ENCODE measurements around the gene CEACAM19. TPM values are rescaled to one million over a fixed set of nuclear protein-coding genes. Genes with fewer than 3 reads are reported as not detected.

The CEACAM19 gene
- total and polyA plus RNA-seq, 9 of the 15 experiments (the other 6 are each of a cell fraction or from before 2014, with no cell fraction given): 0.15 to 0.30 (median 0.23) TPM; not detected in 5

DNA sequence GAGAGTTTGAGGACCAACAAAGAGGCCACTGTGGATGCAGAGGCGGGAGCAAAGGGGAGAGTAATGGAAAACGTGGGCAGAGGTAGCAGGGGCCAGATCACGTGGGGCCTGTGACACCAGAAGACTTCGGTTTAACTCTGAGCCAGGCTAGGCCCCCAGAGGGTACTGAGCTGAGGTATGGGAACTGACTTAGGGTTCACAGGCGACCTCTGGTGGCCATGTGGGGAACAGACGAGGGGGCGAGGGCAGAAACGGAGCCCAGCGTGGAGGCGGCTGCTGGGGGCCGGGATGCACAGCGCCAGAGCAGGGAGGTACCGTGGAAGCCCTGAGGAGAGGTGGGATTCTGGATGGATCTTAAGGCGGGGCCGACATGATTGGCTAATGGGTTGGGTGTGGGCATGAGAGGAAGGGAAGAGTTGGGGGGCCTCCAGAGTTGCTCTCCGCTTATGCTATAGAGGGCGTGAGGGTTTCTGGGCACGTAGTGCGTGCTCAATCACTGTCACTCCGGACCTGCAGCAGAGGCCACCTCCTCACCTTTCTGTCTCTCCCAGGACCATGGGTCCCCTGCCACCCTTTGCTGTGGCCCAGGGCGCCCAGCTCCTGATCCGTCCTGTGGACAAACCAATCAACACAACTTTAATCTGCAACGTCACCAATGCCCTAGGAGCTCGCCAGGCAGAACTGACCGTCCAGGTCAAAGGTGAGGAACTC is 13.9 kb upstream of the CEACAM19 start (continued):
- TF ChIP-seq, protein P1, sequence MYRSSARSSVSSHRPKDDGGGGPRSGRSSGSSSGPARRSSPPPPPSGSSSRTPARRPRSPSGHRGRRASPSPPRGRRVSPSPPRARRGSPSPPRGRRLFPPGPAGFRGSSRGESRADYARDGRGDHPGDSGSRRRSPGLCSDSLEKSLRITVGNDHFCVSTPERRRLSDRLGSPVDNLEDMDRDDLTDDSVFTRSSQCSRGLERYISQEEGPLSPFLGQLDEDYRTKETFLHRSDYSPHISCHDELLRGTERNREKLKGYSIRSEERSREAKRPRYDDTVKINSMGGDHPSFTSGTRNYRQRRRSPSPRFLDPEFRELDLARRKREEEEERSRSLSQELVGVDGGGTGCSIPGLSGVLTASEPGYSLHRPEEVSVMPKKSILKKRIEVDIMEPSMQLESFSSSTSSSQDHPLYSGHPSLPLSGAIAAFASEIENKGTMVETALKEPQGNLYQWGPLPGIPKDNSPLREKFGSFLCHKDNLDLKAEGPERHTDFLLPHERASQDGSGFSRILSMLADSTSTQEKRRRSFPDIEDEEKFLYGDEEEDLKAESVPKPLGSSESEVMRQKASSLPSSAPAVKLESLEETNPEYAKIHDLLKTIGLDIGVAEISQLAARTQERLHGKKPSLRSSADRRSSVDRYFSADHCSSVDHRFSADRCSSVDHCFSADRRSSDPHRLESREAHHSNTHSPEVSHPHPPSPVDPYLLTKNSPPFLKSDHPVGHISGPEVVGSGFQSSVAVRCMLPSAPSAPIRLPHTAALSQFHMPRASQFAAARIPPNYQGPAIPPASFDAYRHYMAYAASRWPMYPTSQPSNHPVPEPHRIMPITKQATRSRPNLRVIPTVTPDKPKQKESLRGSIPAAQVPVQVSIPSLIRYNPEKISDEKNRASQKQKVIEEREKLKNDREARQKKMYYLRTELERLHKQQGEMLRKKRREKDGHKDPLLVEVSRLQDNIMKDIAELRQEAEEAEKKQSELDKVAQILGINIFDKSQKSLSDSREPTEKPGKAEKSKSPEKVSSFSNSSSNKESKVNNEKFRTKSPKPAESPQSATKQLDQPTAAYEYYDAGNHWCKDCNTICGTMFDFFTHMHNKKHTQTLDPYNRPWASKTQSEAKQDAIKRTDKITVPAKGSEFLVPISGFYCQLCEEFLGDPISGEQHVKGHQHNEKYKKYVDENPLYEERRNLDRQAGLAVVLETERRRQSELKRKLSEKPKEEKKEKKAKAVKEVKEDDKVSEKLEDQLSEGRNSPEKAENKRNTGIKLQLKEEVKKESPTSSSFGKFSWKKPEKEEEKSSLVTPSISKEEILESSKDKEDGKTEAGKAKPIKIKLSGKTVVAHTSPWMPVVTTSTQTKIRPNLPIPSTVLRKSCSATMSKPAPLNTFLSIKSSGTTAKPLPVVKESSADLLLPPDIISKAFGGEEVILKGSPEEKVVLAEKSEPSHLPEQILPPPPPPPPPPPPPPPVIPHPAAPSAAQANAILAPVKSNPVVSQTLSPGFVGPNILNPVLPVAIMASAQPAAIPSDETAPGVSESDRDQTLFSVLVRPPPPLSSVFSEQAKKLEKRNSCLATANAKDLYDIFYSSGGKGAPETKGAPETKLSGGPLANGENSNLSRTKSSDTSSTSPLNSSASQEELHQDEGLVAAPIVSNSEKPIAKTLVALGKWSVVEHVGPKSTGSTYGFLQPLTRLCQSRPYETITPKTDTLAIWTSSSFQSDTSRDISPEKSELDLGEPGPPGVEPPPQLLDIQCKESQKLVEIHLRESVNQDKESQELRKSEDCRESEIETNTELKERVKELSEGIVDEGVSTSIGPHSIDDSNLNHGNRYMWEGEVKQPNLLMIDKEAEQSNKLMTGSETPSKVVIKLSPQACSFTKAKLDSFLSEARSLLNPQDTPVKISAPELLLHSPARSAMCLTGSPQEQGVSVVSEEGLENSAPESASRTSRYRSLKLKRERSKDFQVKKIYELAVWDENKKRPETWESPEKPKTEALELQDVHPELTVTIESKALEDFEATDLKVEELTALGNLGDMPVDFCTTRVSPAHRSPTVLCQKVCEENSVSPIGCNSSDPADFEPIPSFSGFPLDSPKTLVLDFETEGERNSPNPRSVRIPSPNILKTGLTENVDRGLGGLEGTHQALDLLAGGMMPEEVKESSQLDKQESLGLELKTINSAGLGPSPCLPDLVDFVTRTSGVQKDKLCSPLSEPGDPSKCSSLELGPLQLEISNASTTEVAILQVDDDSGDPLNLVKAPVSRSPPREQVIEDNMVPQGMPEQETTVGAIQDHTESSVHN (IDR thresholded peaks at IDR 0.05; ENCODE audit: borderline replicate concordance in 1 of 2, low read depth in 1 of 2): no peak
- TF ChIP-seq ESRRB (CRISPR knock-in tag; IDR thresholded peaks at IDR 0.05; ENCODE audit: borderline replicate concordance) (no peak), TBL1XR1 (IDR thresholded peaks at IDR 0.05; ENCODE audit: low read length in 2 of 2) (no peak), HDAC3 (IDR thresholded peaks at IDR 0.05; ENCODE audit: borderline replicate concordance, partially characterized antibody) (no peak), LCOR (CRISPR knock-in tag; IDR thresholded peaks at IDR 0.05) (no peak), ZEB2 (IDR thresholded peaks at IDR 0.05) (no peak), FOXJ3 (CRISPR knock-in tag; IDR thresholded peaks at IDR 0.05) (no peak)
- TF ChIP-seq, protein P2, sequence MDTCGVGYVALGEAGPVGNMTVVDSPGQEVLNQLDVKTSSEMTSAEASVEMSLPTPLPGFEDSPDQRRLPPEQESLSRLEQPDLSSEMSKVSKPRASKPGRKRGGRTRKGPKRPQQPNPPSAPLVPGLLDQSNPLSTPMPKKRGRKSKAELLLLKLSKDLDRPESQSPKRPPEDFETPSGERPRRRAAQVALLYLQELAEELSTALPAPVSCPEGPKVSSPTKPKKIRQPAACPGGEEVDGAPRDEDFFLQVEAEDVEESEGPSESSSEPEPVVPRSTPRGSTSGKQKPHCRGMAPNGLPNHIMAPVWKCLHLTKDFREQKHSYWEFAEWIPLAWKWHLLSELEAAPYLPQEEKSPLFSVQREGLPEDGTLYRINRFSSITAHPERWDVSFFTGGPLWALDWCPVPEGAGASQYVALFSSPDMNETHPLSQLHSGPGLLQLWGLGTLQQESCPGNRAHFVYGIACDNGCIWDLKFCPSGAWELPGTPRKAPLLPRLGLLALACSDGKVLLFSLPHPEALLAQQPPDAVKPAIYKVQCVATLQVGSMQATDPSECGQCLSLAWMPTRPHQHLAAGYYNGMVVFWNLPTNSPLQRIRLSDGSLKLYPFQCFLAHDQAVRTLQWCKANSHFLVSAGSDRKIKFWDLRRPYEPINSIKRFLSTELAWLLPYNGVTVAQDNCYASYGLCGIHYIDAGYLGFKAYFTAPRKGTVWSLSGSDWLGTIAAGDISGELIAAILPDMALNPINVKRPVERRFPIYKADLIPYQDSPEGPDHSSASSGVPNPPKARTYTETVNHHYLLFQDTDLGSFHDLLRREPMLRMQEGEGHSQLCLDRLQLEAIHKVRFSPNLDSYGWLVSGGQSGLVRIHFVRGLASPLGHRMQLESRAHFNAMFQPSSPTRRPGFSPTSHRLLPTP (IDR thresholded peaks at IDR 0.05; ENCODE audit: borderline replicate concordance, extremely low read depth, insufficient read length): no peak
- TF ChIP-seq, protein P3, sequence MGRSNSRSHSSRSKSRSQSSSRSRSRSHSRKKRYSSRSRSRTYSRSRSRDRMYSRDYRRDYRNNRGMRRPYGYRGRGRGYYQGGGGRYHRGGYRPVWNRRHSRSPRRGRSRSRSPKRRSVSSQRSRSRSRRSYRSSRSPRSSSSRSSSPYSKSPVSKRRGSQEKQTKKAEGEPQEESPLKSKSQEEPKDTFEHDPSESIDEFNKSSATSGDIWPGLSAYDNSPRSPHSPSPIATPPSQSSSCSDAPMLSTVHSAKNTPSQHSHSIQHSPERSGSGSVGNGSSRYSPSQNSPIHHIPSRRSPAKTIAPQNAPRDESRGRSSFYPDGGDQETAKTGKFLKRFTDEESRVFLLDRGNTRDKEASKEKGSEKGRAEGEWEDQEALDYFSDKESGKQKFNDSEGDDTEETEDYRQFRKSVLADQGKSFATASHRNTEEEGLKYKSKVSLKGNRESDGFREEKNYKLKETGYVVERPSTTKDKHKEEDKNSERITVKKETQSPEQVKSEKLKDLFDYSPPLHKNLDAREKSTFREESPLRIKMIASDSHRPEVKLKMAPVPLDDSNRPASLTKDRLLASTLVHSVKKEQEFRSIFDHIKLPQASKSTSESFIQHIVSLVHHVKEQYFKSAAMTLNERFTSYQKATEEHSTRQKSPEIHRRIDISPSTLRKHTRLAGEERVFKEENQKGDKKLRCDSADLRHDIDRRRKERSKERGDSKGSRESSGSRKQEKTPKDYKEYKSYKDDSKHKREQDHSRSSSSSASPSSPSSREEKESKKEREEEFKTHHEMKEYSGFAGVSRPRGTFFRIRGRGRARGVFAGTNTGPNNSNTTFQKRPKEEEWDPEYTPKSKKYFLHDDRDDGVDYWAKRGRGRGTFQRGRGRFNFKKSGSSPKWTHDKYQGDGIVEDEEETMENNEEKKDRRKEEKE (IDR thresholded peaks at IDR 0.05; ENCODE audit: borderline replicate concordance in 1 of 2, control insufficient read depth in 1 of 2, low read depth in 2 of 2, low read length in 1 of 2): no peak
- TF ChIP-seq, protein P4, sequence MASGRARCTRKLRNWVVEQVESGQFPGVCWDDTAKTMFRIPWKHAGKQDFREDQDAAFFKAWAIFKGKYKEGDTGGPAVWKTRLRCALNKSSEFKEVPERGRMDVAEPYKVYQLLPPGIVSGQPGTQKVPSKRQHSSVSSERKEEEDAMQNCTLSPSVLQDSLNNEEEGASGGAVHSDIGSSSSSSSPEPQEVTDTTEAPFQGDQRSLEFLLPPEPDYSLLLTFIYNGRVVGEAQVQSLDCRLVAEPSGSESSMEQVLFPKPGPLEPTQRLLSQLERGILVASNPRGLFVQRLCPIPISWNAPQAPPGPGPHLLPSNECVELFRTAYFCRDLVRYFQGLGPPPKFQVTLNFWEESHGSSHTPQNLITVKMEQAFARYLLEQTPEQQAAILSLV (tag; IDR thresholded peaks at IDR 0.05): no peak
